GM18867 (cell line): ENCODE measurements around the gene BMP8B.
"Not testable (repeated sequence)": the region's sequence is repeated elsewhere in the genome, so short reads cannot be mapped to it uniquely, and the experiment has no call there.

ENCODE experiments used
- ATAC-seq: cut with Tn5 transposase; IDR thresholded peaks from one replicate; pipeline ENCODE4 v1.9.1; 2021; ENCODE audit warnings: mild to moderate bottlenecking, moderate library complexity; ENCODE audit not compliant: unreplicated experiment

BMP8B gene

DNA sequence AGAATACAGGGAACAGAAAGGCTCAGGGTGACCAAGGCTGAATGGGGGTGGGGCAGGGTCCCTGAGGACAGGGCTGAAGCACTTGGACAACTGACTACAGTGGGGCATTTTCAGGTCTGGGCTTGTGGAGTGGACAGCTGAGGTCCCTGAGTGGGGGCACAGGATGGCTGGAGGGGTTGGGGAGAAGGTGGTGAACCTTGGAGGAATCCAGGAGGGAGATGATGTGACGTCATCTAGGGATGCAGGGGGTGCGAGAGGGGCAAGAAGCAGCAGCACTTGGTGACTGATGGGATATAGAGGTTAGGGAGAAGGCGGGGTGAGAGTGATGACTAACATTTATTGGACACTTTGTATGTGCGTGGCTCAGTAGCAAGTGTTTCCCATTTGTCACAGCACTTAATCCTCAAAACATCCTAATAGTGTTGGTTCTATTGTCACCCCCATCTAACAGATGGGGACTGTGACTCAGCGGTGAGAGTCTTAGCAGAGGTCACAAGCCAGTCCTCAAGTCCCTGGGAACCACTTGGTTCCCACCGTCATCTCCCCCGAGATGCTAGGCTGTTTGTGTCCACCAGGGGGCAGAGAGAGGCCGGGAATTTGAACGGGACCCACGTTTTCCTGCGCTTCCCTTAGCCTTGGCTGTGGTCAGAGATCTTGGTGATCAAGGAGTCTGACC is 27.9 kb upstream of the BMP8B start:
- ATAC-seq = peak; percentile 42

DNA sequence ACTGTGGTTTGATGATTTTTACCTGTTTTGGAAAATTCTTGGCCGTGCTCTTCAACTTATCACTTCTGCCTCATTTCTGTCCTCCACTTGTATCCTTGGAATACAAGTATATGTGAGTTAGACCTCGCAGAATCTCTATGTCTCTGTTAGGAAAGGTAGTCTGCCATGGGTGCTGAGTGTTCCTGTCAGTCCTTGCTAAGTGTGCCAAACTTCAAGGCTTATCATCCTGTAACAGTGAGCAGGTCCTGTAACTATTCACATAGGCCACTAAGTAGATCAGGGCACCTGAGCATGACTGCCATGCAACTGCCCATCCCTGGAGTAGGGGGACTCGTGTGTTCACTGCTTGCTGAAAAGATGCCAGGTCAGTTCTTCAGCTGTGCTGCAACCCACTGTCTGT is 24.2 kb upstream of the BMP8B start:
- no peak for ATAC-seq

DNA sequence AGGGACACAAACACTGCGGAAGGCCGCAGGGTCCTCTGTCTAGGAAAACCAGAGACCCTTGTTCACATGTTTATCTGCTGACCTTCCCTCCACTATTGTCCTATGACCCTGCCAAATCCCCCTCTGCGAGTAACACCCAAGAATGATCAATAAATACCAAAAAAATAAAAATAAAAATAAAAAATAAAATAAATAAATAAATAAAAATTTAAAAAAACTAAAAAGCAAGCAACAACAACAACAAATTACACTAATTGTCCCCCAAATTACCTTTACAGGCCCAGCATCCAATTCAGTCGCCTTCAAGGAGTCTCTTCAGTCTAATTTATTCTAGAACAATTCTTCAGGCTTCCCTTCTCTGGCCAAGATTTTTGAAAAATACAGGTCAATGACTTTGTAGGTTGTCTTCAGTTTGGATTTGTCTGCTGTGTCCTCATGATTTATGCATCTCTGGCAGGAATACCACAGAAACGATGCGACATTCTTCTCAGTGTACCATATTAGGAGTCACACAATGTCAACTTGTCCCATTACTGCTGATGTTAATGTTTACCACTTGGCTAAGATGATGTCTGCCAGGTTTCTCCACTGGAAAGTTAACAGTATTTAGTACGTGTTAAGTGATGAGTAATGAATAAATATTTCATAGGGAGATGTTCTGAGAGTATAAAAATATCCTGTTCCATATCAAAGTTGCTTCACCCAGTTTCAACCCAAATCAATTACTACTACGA is 20.3 kb upstream of the BMP8B start:
- ATAC-seq = no peak

DNA sequence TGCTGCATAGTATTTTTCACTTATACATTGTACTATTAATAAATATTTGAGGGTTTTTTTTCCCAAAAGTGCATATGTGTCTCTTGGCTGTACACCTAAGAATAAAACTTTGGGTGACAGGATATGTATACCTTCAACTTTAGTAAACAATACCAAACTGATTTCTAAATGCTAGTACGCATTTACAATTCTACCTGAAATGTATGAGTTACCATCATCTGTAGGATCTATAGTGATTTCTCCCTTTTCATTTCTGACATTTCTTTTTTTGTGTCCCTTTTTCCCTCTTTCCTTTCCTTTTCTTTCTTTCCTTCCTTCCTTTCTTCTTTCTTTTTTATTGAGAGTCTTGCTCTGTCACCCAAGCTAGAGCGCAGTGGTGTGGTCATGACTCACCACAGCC is 16.7 kb upstream of the BMP8B start:
- no peak for ATAC-seq

- no peak for ATAC-seq
Observed at GRCh38 chr1:39802496-39803260, 14.0 kb upstream of the BMP8B start.

DNA sequence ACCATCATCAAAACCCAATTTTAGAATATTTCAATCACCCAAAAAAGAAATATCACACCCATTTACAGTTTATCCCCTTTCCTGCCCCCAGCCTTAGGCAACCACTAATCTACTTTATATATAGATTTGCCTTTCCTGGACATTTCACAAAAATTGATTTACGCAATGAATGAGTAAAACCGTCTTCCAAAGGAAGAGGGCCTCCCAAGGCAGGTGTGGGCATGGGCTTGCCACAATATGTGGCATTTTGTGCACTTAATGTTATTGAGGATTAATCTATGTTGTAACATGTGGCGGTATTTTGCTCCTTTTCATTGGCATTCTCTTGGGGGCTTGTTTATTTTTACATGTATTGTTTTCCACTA is 11.8 kb upstream of the BMP8B start:
- no peak for ATAC-seq

DNA sequence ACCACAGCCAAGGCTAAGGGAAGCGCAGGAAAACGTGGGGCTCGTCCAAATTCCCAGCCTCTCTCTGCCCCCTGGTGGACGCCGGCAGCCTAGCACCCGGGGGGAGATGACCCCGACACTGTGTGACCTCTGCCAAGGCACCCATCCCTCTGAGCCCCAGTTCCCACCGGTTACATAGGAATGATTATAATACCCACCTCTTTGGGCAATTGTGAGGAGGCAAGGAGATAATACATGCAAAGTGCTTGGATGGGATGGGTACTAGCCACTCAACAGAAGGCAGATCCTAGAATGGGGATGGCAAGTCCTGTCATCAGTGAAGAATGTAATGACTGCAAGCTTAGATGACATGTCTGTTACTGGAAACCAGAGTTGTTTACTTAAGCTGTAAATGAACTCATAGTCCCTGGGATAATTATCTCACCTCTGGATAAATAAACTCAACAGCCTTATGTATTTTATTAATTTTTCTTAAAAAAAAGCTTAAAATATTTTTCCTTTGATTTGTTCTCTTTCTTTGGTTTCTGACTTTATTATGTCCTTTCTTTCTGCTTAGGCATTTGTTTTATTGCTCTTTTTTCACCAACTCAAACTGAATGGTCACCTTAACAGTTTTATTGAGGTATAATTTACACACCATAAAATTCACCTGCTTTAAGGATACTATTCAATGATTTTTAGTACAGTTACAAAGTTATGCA is 11.3 kb upstream of the BMP8B start:
- ATAC-seq = peak; percentile 64

DNA sequence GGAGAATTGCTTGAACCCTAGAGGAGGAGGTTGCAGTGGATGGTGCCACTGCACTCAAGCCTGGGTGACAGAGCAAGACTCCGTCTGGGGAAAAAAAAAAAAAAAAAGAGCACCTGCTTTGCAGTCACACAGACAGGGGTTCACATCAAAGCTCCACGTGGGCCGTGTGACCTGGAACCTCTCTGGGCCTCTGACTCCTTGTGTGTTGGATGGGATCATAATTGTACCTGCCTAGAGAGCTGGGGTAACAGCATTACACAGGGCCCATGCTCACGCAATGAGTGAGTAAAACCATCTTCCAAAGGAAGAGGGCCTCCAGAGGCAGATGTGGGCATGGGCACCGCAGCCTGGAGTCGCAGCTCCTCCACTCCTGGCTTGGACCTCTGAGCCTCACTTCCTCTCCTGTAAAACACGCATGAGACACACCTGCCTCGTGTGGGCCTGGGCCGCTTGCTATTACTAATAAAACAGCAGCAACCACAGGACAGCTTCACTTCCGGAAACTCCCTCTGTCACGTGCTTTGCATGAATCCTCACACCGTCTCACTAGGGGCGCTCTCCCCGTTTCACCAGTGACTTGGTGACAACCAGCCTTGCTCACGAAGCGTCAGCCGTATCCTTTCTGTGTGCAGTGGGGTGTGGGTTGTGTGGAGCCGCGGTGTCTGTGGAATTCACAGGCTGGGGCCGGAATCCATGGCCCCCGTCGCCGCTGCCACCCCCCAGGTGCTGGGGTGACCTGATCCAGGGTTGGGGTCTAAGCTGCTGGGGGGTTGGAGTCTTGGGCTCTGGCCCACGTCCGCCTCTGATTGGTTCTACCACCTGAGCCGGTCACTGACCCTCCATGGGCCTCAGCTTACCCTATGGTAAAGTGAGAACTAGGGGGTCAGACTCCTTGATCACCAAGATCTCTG is 10.4 kb upstream of the BMP8B start:
- ATAC-seq = peak; percentile 90

DNA sequence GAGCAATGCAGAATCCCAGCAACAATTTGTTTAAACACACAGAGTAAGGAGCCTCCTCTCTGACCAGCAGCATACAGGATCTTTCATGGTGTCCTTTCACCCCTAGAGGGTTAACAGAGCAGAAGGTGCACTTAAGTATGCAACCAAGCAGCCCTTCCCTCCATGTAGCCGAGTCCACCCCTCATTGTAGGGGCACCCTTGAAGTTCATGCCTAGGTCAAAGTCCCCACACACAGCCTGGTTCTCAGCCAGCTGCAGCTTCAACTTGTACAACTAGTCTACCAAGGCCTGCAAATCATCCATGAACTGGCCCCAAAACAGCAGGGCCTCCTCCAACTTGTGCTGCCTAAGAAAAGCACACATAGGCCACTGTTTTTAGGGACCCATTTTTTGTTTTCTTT is 7.0 kb upstream of the BMP8B start:
- ATAC-seq = no peak

DNA sequence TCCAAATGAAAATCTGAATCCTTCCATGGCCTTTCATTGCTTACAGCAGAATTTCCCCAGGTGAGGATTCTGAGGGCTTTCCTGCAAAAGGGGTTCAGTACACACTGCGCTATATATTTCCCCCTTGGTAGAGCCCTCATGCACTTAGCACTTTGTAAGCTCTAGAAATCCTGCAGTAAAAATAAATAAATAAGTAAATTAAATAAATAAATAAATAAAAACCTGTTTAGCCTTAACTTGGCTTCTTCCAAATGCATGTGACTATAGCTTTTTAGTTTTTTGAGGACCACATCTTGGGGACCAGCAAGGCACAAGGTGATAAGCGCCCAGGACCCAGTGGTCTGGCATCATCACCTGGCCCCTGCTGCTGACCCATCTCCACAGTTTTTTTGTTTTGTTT is 3.2 kb upstream of the BMP8B start:
- no peak for ATAC-seq

DNA sequence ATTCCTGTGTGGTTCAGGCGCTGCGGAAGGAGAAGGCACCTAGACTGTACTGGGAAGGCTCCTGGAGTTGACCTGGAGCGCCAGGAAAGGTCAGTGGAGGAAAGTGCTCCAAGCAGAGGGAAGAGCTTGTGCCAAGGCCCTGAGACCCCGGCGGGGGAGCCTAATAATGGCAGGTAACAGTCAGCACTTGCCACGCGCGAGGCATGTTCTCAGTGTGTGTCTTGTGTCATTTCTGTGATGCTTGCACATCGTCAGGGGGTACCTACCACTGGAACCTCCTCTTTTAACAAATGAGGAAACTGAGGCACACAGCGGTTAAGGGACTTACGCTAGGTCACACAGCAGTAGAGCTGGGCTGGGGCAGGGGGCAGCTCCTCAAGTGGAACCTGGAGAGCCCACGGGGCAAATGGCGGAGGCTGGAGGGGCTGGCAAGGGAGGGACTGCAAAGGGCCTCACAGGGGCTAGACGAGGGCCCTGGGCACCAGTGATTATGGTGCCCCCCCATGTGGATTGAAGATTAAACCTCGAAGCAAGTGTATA is 976 bp upstream of the BMP8B start:
- no peak for ATAC-seq

- ATAC-seq = peak; percentile 17
Observed at GRCh38 chr1:39788426-39788757, 273 bp downstream of the BMP8B start.

GRCh38 chr1:39787964-39788363 is 701 bp downstream of the BMP8B start:
- ATAC-seq = not testable (repeated sequence)

DNA sequence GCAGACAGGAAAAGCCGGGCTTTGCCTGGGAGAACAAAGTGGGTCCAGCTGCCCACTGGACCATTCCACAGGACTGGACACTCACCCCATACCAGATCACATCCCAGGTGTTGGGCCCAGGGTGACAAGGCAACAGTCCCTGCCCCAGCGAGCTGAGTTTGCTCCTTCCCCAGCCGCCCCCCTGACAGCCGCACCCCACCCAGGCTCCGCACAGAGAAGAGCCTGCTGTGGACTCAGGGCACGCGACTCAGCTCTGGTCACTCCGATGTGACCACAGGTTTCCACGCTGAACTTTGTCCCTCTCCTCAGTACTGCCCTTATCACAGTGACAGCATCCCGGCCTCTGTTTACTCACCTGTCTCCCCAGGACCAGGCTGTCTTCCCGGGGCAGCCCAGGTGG is 1.2 kb downstream of the BMP8B start:
- ATAC-seq = no peak

DNA sequence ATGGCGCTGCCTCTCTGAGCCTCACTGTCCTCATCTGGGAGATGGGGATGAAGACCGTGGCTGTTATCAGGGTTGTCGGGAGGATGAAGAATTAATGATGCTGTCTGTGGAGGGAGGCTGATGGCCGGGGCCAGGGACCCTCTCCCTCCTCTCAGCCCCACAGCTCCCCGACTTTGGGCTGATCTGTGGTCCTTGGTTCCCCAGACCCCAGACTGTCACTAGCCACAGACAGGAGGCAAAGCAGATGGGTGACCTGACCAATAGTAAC is 1.6 kb downstream of the BMP8B start:
- ATAC-seq = not testable (repeated sequence)

DNA sequence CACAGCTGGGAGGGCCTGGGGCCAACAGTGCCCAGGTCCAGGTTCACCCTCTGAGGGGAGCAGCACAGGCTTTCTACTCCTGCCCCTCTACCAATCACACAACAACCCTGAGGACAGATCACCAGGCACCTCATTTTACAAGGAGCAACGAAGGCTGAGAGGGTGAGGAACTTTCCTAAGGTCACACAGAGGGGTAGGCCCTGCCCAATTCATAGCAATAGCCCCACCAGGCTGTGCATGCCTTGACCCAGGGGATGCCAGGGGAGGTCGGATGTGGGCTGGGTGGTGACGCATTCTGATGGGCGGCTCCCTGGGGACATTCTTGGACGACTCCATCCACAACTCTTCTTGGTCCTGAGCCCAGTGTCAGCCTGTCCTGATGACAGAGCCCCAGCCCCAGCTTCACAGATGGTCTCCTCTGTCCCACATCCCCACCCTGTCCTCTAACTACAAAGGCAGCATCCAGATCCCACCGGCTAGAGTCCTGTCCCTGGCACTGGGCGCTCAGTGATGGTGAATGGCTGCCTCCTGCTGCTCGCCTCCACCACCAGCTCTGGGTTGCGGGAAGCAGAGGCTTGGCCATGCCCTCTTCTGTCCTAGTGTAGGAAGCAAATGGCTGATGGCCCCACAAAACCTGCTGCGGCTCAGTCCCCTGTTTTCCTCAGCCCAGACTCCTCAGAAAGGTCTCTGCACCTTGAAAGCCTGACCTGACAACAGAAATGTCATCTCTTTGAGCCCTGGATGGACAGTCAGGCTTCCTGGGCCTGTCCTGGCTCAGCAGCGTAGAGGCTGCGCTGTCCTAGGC is 2.2 kb downstream of the BMP8B start:
- not testable (repeated sequence) for ATAC-seq

- ATAC-seq = not testable (repeated sequence)
Observed at GRCh38 chr1:39782685-39783084, 6.0 kb downstream of the BMP8B start.

- no peak for ATAC-seq
Observed at GRCh38 chr1:39782103-39782502, 6.6 kb downstream of the BMP8B start.

DNA sequence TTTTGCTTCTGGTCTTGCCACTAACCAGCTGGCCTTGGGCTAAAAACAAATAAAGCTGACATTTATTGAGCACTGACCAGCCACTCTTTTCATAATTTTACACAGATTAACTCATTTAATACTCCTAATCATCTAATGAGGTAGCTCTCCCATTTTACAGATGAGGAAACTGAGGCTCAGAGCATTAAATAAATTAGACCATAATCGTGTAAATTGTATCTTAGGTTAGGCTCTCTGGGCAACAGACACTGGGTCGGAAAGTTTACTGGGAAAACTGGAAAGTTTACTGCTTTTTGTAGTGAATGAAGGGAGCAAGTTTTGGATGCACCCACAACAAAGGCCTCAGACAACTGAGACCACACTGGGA is 7.3 kb downstream of the BMP8B start:
- no peak for ATAC-seq

GRCh38 chr1:39779821-39780220 is 8.8 kb downstream of the BMP8B start:
- no peak for ATAC-seq
